ENCODE data around the gene TBC1D5.

GRCh38 chr3:17310983-17311382, 431.4 kb downstream of the TBC1D5 start:
- TF ChIP-seq POLR2A (IDR thresholded peaks at IDR 0.05) (no peak), CTCF (IDR thresholded peaks at IDR 0.05) (no peak)
